NCI-H2227 treated with DMSO at 0.1 percent for 48 hours (cell line): ENCODE results near the gene TAF8.
"Not testable (repeated sequence)": the region's sequence is repeated elsewhere in the genome, so short reads cannot be mapped to it uniquely, and the experiment has no call there.

Experiments
- DNase-seq: peaks from one replicate; lab custom pipeline; 2025; lab: John Stamatoyannopoulos, UW

The TAF8 gene

GRCh38 chr6:42028234-42029061 is 21.9 kb upstream of the TAF8 start:
- no peak for DNase-seq

DNA sequence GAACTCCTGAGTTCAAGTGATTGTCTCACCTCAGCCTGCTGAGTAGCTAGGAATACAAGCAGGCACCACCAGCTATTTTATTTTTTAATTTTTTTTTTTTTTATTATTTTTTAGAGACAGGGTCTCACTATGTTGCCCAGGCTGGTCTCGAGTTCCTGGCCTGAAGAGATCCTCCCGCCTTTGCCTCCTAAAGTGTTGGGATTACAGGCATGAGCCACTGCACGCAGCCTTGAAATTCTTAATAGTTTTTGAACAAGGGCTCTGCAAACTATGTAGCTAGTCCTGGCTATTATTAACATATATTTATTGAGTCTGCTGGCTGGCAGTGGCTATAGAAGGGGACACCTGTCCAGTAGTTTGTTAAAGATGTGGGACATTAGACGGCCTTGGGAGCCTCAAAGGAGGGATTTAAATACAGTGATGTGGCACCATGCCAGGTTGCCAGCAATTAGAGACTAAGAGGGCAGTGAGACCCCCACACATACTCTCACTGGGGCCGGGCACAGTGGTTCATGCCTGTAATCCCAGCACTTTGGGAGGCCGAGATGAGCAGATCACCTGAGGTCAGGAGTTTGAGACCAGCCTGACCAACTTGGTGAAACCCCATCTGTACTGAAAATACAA is 21.1 kb upstream of the TAF8 start:
- DNase-seq: no peak

DNA sequence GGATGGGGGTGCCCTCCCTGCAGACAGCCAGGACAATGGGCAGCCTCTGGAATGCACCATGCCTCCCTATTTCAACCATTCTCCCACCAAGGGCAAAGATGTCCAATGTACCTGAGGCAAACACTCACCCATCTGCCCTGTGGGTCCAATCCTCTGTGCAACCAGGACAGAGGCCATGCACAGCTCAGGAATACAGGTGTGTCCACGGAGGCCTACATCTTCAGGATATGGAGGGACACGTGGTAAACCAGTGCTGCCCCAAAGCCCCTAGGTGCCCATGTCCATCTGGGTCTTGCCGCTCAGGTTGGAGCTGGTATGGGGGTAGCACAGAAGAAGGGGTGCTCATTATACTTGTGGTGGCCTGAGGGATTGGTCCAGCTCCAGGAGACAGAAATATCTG is 20.4 kb upstream of the TAF8 start:
- DNase-seq: no peak

- DNase-seq: no peak
These were observed 19.5 kb upstream of the TAF8 start for GRCh38 chr6:42030585-42031506.

GRCh38 chr6:42032366-42032765 is 18.0 kb upstream of the TAF8 start:
- DNase-seq: no peak

DNA sequence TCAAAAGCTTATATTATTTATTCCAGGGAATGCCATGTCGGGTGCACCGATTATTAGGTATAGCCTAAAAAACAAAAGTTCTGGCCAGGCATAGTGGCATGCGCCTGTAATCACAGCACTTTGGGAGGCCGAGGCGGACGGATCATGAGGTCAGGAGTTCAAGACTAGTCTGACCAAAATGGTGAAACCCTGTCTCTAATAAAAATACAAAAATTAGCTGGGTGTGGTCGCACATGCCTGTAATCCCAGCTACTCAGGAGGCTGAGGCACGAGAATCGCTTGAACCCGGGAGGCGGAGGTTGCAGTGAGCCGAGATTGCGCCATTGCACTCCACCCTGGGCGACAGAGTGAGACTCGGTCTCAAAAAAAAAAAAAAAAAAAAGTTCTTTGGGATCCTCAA is 12.7 kb upstream of the TAF8 start:
- DNase-seq: not testable (repeated sequence)

DNA sequence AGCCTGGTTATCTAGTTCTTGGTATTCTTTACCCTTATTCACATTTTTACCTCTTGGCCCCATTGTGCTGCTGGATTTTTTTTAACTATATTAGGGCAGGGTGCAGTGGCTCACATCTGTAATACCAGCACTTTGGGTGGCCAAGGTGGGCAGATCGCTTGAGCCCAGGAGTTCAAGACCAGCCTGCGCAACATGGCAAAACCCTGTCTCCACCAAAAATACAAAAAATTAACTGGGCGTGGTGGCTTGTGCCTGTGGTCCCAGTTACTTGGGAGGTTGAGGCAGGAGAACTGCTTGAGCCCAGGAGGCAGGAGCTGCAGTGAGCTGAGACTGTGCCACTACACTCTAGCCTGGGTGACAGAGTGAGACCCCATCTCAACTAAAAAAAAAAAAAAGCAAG is 12.2 kb upstream of the TAF8 start:
- no peak for DNase-seq

- no peak for DNase-seq
These were observed 11.4 kb upstream of the TAF8 start for GRCh38 chr6:42038811-42039408.

- no peak for DNase-seq
These were observed 9.4 kb upstream of the TAF8 start for GRCh38 chr6:42040856-42041480.

DNA sequence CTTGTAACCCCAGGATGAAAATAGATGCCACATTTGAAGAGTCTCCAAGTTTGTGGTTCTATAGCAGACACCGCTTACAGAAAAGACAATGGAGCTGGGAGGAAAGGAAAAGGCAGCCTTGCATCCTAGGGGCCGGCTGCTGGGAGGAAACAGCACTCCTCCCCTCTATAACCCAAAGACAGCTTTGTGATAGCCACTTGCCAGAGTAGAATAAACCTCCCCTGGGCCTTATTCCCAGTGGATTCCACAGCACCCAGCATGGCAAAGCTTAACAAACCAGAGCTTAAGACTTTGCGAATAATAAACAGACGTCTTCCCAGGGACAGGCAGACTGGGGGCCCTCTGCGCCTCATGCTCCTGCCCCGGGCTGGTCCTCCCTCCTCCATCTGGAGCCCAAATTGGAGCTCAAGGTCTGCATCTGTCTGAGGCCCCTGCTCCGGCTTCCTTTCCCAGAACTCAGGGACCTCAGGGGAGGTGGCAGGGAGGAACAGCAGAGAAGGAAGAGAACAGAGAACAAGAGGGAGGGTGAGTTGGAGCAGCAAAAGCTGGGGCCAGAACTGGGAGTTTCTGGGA is 8.8 kb upstream of the TAF8 start:
- DNase-seq: no peak

- no peak for DNase-seq
These were observed 8.2 kb upstream of the TAF8 start for GRCh38 chr6:42042108-42042507.

DNA sequence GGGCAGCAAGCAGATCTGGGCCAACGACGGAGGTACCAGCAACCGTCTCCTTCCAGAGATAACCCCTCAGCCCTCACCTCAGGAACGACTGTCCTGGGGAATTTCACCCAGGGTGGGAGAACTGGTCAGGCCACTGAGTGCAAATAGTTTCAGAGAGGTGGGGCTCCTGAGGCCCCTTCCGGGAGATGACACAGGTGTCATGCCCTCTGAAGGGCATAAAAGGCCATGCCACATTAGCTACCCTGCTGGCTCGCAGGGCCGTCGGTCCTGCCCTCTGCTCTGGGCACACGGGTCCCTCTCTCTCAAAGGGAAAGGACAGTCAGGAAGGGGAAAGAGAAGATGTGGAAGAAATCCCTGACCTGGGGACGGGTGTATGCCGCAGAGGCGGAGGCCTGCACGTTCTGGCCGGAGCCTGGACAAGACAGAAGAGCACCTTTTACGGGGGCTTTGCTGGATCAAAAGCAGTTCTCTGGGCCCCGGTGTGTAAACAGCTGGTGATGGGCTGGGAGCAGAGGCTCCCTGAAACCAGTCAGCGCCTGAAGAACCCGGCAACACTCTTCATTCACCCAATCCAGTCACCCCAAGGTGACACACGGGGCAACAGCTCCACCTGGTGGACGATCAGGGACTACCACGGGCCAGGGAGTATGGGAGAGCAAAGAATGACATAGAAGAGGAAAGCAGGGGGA is 6.4 kb upstream of the TAF8 start:
- DNase-seq: peak; percentile 35

- no peak for DNase-seq
These were observed 4.5 kb upstream of the TAF8 start for GRCh38 chr6:42045538-42046460.

DNA sequence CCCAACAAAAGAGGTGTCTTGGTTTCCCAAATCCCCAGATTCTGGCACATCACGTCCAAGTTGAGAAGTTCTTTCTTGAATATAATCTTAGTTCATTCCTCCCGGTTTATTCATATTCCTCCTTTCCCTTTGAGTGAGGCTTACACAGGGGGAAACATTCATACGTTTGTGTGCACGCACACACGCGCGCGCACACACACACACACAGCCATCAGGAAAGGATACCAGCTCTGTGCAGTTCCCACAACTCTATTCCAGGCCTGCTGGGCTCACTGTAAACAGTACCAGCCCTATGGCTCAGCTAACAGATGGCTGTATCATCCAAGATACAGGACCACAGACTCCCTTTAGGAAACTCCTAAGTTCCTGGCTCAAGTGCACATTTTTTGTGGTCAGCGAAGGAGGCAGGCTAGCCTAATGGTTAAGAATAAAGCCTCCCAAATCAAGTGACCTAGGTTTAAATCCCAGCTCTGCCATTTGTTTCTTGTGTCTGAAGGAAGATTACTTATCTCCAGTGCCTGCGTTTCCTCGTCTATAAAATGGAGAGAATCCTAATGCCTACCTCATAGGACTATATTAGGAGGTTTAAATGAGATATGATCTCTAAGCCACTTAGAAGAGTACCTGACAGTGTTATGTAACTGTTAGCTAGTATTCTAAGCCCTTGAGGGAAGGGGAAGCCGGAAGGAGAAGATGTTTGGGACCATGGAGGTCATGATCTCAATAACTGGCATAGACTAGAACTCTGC is 3.7 kb upstream of the TAF8 start:
- DNase-seq: no peak

DNA sequence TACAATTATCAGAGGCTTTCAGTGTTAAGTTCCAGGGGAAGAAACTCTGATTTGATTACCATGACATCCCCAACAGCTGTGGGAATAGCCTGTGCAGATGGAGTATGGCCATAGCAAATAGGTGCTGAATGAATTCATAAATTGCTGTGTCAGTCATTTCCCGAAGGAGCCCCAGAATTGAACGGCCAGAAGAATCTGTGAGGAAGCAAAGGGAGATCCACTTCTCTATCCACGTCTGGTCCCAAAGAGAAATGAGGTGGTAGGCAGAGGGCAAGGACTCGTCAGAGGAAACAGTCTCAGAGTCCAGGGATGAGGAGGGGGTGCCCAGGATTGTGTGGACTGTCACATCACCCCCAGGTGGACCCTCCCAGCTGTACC is 3.1 kb upstream of the TAF8 start:
- DNase-seq: no peak

GRCh38 chr6:42047790-42048405 is 2.4 kb upstream of the TAF8 start:
- no peak for DNase-seq

- no peak for DNase-seq
These were observed 1.1 kb upstream of the TAF8 start for GRCh38 chr6:42049116-42049809.

GRCh38 chr6:42049948-42050296 is 402 bp upstream of the TAF8 start:
- DNase-seq: no peak
